GM21423 (cell line): ENCODE data around the gene FAM180A.
"Not testable (repeated sequence)": the region's sequence is repeated elsewhere in the genome, so short reads cannot be mapped to it uniquely, and the experiment has no call there.

Experiments used
- ATAC-seq: cut with Tn5 transposase; IDR thresholded peaks from one replicate; pipeline ENCODE4 v1.9.1; 2021; ENCODE audit warnings: mild to moderate bottlenecking, moderate library complexity; ENCODE audit not compliant: unreplicated experiment

The FAM180A gene

DNA sequence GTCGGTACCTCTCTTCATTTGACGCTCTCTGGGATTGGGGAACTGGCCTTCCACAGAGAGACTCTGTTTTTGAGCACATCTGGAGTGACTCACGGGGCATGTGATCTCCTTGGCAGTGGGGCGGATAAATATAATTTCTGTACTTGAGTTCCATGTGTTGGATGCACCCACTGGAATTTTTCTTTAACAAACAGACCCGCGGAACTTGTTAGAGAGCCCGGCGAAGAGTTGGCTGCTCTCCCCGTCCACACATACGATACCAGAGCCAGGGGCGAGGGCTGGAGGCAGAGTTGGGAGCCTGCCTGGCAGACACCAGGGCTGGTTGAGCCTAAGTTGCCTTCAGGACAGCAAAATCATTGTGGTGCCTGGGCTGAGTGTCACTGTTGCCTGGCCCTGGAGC, at the start of gene FAM180A:
Gene FAM180A, minus strand, starts transcription at position 44 of the 400 bp plus-strand sequence. CDS start 233 bp downstream, outside the sequence.
- no peak for ATAC-seq

- no peak for ATAC-seq
Measured at GRCh38 chr7:135798095-135798494, 49.5 kb upstream of the FAM180A start.

DNA sequence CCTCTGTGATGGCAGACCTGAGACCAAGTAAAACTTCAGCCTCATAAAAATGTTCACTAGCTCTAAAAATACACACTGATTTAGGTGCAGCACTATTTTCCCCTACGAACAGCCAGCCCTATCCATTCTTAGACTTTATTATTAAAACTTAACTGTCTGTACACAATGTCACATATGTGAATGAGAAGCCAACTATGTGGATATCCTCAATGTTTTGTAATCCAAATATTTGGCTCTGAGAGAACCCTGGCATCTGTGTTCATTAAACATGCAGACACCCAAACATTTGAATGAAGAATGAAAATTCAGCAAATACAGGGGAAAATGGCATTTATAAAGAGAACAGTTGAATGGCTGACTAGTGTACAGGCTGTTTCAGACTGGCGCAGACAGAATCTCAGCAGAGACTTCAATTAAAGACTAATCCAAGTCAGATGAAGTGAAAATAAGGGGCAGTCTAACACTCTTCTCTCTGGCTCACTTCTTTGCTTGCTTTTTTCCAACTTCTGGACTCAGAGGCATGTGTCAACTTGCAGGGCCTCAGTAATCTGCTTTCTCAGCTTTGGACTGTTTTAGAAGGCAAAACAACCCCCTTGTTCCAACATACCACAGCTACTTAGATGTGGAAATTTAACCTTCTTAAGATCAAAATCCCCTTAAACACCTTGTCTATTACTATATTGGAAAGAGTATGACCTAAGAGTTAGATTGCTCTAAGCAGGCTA, 47.4 kb upstream of the FAM180A start:
- no peak for ATAC-seq

GRCh38 chr7:135793841-135794240, 45.2 kb upstream of the FAM180A start:
- ATAC-seq = no peak

DNA sequence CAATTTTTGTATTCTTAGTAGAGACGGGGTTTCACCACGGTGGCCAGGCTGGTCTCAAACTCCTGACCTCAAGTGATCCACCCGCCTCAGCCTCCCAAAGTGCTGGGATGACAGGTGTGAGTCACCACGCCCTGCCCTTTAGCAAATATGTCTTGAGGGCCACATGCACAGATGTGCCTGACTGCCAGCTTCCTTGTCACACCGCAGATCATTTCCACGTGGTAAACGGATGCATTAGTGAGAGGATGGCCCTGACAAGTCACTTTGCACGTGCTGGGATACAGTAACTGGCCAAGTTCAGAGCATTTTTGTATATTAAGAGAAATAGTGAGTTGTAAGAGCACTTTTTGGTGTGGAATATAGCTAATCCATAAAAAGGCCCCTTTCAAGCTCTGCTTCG, 44.3 kb upstream of the FAM180A start:
- no peak for ATAC-seq

- no peak for ATAC-seq
Measured at GRCh38 chr7:135792363-135792668, 43.7 kb upstream of the FAM180A start.

DNA sequence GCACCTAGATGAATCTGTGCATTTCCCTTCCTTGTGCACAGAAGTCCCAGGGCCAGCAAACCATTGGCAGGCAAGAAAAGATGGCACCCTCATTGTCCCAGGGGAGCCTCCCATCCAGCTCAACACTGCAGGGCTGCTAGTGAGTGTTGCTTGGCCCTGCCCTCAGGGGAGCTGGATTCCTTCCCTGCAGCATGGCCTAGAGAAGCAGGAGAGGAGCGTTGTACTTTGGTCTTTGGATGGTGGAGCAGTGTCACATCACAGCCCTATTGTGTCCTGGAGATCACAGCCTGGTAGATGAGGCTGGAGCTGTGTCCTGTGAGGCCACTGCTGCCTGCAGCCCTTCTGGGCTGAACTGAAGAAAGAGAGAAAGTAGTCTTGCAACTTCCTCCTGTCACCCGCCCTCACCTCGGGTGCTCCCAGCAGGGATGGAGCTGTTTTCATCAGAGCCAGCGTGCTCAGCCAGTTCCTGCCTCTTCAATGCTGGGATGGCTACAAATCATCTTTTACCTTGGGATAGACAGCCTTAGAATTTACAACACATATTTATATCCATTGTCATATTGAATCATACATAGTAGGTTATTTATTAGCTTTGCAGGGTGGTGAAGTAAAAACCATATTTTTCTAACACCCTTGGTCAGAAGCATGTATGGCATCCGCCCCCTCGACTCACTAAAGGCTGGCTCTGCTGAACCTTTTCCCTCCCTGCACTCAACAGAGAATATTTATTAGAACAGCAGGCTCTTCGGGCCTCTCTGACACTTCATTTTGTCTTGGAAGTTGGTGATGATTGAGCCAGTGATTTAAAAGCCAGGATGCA, 43.1 kb upstream of the FAM180A start:
- ATAC-seq = no peak

DNA sequence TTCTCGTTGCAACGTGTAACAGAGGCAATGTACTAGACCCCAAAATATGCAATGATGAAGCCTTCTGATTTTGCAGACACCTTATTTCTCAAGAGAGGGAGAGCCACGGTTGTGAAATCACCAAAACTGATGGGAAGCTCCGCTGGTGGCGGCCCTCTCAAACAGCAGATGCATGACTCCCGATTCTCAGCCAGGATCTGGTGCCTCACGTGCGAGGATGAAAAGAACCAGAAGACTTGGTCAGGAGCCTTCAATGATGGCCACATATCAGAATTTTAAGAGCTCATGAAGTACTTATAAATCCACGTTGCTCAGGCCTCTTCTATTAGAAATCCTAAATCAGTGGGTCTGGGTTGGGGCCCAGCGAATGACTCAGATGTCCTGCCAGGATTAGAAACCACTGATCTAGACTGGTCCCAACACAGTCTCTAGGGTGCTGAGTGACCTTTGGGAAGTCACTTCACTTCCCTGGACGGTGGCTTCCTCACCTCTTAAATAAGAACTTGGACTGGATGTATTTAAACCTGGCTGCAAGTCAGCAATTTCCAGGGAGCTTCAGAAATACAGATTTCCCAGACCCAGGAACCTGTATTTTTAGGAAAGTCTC, 41.9 kb upstream of the FAM180A start:
- no peak for ATAC-seq

DNA sequence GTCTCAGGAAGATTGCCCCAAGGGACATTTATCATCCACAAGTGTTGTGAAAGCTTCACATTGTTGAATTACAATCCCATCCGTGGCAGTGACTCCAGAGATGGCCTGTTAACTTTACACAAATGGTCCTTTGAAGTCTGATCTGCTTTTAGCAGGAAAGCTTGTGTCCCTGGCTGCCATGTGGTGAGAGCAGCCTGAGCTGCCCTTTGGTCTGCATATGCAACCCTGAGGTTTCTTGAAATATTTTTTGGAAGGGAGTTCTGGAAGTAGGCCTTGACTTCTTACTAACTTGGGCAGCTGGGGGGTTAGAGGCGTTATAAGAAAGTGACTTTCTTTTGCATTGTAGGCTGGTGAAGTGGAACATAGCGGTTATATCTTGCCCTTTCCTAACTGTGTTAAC, 41.3 kb upstream of the FAM180A start:
- ATAC-seq = no peak

- ATAC-seq = no peak
Measured at GRCh38 chr7:135789431-135789830, 40.8 kb upstream of the FAM180A start.

GRCh38 chr7:135786911-135787310, 38.3 kb upstream of the FAM180A start:
- ATAC-seq = no peak

- ATAC-seq = no peak
Measured at GRCh38 chr7:135785065-135785464, 36.5 kb upstream of the FAM180A start.

GRCh38 chr7:135784013-135784412, 35.4 kb upstream of the FAM180A start:
- ATAC-seq = no peak

DNA sequence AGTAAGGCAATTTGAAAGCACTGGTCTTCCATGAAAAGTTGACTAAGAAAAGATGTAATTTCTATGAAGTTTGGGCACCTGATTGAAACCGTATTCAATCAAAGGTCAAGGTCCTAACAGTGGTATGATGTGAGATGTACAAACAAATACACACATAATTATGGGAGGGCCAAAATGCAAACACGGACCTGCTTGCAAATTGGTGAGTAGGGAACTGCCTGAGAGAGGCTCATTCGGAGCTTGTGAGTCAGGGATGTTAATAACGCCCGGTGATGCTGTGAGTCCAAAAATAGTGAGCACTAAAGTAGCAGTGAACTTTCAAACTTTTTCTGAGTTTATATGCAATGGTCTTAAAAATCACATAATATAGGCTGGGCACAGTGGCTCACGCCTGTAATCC, 34.2 kb upstream of the FAM180A start:
- no peak for ATAC-seq

GRCh38 chr7:135782377-135782776, 33.8 kb upstream of the FAM180A start:
- ATAC-seq = no peak

GRCh38 chr7:135777626-135778398, 29.2 kb upstream of the FAM180A start:
- ATAC-seq = no peak

DNA sequence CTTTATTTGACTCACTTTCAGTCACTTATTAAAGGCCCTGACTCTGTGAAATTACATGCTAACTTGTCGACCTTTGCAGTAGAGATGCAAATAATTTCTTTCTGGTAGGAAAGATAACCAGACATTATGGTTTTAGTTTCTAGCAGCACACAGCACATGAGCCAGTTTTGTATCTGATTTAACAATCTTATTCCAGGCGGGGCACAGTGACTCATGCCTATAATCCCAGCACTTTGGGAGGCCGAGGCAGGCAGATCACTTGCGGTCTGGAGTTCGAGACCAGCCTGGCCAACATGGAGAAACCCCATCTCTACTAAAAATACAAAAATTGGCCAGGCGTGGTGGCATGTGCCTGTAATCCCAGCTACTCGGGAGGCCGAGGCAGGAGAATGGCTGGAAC, 27.3 kb upstream of the FAM180A start:
- not testable (repeated sequence) for ATAC-seq

GRCh38 chr7:135775230-135775629, 26.6 kb upstream of the FAM180A start:
- ATAC-seq = no peak

GRCh38 chr7:135774284-135774683, 25.7 kb upstream of the FAM180A start:
- ATAC-seq = no peak

DNA sequence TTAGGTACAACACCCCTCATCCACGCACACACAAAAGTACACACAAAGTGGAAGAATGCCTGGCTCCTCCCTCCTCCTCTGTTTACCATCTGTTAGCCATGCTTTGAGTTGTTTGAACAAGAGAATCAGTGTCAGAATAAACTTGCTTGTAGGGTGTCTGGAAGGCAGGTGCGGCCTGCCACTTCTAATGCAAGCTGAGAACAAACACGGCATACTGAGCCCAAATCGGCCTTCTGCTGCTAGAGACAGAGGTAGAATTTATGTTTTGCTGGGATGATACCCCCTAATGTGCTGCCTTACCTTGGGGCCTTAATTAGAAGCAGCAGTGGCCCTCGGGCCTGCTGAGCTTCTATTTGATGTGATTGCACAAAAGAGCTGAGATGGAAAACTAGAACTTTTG, 24.9 kb upstream of the FAM180A start:
- ATAC-seq = no peak

DNA sequence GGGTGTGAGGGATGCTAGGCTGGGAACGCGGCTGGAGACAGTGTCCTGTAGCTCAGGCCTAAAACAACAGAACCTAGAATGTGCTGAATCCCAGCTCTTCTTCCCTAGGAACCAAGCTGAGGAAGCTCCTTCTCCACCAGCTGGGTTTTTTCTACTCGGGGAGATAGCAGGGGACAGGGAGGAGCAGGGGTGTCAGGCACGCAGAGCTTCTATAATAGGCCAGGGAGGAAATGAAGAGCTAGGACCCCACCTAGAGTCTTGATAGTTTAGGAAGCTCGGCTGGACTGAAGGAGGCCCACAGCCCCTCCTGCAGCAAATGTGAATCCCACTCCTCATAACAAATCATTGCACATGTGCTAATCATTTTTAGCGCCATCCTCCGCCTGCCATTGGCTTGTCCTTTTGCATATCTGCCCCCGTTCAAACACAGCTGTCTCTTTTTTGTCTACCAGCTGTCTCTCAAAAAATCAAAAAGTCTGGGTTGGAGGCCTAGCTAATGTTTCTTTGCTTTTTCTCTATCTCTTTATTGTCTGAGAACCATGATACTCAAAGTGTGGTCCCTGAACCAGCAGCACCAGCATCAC, 24.1 kb upstream of the FAM180A start:
- ATAC-seq = no peak
